ENCODE measurements around the gene TUBA4A.

- TF ChIP-seq POLR2AphosphoS5 (IDR thresholded peaks at IDR 0.05), result no peak
- no peak for TF ChIP-seq CTCF (IDR thresholded peaks at IDR 0.05)
- TF ChIP-seq POLR2A (IDR thresholded peaks at IDR 0.05), result no peak
- TF ChIP-seq EP300 (IDR thresholded peaks at IDR 0.05; ENCODE audit: low read depth), result no peak
Measured at GRCh38 chr2:219271021-219271420, 17.3 kb upstream of the TUBA4A start.
